ENCODE results near the gene FABP7. TPM values are rescaled to one million over a fixed set of nuclear protein-coding genes. Genes with fewer than 3 reads are reported as not detected.

Gene FABP7
- total and polyA plus RNA-seq, 2 of the 13 experiments (the other 11 are each of a cell fraction or from before 2014, with no cell fraction given) = not detected

DNA sequence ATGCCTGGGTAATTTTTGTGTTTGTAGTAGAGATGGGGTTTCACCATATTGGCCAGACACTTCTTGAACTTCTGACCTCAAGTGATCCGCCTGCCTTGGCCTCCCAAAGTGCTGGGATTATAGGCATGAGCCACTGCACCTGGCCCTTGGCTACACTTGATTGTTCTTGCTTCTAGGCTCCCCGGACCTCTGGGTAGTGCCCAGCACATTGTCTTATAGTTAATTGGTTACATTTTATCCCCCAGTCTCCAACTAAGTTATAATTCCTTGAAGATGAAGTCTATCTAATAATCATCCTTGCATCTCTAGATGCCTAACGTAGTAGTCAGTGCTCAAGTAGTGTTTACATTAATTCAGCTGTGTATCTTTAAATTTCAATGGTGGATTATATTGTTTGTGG lies 21.4 kb downstream of the FABP7 start (continued):
- TF ChIP-seq, protein P1, sequence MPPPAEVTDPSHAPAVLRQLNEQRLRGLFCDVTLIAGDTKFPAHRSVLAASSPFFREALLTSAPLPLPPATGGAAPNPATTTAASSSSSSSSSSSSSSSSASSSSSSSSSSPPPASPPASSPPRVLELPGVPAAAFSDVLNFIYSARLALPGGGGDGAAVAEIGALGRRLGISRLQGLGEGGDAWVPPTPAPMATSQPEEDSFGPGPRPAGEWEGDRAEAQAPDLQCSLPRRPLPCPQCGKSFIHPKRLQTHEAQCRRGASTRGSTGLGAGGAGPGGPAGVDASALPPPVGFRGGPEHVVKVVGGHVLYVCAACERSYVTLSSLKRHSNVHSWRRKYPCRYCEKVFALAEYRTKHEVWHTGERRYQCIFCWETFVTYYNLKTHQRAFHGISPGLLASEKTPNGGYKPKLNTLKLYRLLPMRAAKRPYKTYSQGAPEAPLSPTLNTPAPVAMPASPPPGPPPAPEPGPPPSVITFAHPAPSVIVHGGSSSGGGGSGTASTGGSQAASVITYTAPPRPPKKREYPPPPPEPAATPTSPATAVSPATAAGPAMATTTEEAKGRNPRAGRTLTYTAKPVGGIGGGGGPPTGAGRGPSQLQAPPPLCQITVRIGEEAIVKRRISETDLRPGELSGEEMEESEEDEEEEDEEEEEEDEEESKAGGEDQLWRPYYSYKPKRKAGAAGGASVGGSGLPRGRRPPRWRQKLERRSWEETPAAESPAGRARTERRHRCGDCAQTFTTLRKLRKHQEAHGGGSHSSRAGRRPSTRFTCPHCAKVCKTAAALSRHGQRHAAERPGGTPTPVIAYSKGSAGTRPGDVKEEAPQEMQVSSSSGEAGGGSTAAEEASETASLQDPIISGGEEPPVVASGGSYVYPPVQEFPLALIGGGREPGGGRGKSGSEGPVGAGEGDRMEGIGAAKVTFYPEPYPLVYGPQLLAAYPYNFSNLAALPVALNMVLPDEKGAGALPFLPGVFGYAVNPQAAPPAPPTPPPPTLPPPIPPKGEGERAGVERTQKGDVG (CRISPR knock-in tag; IDR thresholded peaks at IDR 0.05; ENCODE audit: borderline replicate concordance) = no peak
- TF ChIP-seq GMEB2 (CRISPR knock-in tag; IDR thresholded peaks at IDR 0.05; ENCODE audit: low read depth) (no peak), KLF12 (CRISPR knock-in tag; IDR thresholded peaks at IDR 0.05; ENCODE audit: borderline replicate concordance) (no peak), ZNF678 (CRISPR knock-in tag; IDR thresholded peaks at IDR 0.05) (no peak), KMT2B (CRISPR knock-in tag; IDR thresholded peaks at IDR 0.05) (no peak)

DNA sequence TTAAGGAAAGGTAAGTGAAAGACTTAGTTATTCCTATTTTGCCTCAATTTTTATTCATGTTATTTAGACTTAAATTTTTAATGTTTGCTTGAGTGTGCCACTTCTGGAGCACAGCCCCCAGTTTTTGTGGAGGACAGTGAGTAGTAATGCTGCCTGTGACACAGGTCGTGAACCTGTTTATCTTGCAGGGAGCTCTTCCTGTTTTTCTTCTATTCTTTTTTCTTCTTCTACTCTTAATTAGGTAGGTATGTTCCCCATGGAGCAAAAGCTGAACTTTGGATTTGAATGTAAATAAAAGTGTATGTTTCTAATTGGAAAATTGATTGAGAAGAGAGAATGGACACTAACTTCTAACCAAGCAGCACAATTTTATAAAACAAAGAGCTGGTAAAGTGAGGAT lies 21.9 kb downstream of the FABP7 start:
- no peaks in the 10 kb centered on the region for H4K20me1 ChIP-seq (ENCODE audit: insufficient read depth, low read length)
- H3K9me3 ChIP-seq (ENCODE audit: low read length) = no peaks in the 10 kb centered on the region
- in situ Hi-C loops (cut with HindIII; ENCODE audit: extremely low pct_ligation_motif_present, low pct_unique_long_range_greater_than_20kb) = no loop called here
- WGBS (ENCODE audit: low lambda C conversion rate) = 51% methylated on average over 1 of the region's 1 CpG
- no peak for ATAC-seq
- no TSS peak for BruUV-seq (replicated peaks)
- no peak for DNase-seq (ENCODE audit: low spot score)
- no peak overlapping the region for H3K4me3 ChIP-seq (replicated peaks in 1 of 3; ENCODE audit: insufficient read depth in 1 of 3, low read depth in 2 of 3, low read length in 3 of 3)
- H2AFZ ChIP-seq (ENCODE audit: low read length) = no peak overlapping the region
- H3K79me2 ChIP-seq (ENCODE audit: insufficient read depth, low read length) = no peaks in the 10 kb centered on the region
- no peak overlapping the region for H3K9ac ChIP-seq (ENCODE audit: insufficient read depth, low read depth, low read length)
- H3K4me2 ChIP-seq (ENCODE audit: low read depth, low read length) = no peak overlapping the region
- ChIA-PET CTCF (ENCODE audit: low intra/inter-chr PET ratio, low total read pairs) (no interaction called here), POLR2A (interaction anchor here (5.9 kb wide), 1 partner anchor 12 kb away, joined by 177 read pairs; the partner anchor contains the start of gene SMPDL3A)
- intact Hi-C loops (cut with micrococcal nuclease; ENCODE audit: unreplicated experiment) = no loop called here
- peak overlapping the region; percentile 50 for H3K27ac ChIP-seq (ENCODE audit: extremely low read length, insufficient read depth, low read length)
- FAIRE-seq = no peak
- H3K27me3 ChIP-seq (ENCODE audit: control insufficient read depth in 1 of 2, insufficient read depth in 2 of 2, low read length in 2 of 2) = no peaks in the 10 kb centered on the region
- H3K36me3 ChIP-seq (replicated peaks in 1 of 2; ENCODE audit: control insufficient read depth in 1 of 2, insufficient read depth in 2 of 2, low read length in 2 of 2) = no peaks in the 10 kb centered on the region
- H3K4me1 ChIP-seq (ENCODE audit: insufficient read depth, low read length) = peaks cover 54% of the 10 kb centered on the region
- TF ChIP-seq ARNT (IDR thresholded peaks at IDR 0.05) (no peak), AHDC1 (CRISPR knock-in tag; IDR thresholded peaks at IDR 0.05; ENCODE audit: borderline replicate concordance) (peak; percentile 61; the same call in 1 of the 2 replicates), FOXA3 (CRISPR knock-in tag; IDR thresholded peaks at IDR 0.05) (peak; percentile 47; the same call in 1 of the 2 replicates), SOX5 (CRISPR knock-in tag; IDR thresholded peaks at IDR 0.05; ENCODE audit: borderline replicate concordance) (peak; percentile 57; the same call in 1 of the 2 replicates), FOXM1 (CRISPR knock-in tag; IDR thresholded peaks at IDR 0.05) (no peak)
- TF ChIP-seq, protein P2, sequence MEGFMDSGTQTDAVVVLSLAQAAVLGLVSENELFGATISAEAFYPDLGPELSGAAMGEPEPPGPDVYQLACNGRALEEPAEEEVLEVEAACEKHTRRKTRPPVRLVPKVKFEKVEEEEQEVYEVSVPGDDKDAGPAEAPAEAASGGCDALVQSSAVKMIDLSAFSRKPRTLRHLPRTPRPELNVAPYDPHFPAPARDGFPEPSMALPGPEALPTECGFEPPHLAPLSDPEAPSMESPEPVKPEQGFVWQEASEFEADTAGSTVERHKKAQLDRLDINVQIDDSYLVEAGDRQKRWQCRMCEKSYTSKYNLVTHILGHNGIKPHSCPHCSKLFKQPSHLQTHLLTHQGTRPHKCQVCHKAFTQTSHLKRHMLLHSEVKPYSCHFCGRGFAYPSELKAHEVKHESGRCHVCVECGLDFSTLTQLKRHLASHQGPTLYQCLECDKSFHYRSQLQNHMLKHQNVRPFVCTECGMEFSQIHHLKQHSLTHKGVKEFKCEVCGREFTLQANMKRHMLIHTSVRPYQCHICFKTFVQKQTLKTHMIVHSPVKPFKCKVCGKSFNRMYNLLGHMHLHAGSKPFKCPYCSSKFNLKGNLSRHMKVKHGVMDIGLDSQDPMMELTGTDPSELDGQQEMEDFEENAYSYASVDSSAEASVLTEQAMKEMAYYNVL (CRISPR knock-in tag; IDR thresholded peaks at IDR 0.05; ENCODE audit: borderline replicate concordance) = 0 out of 2 replicates have a peak, but pooled peaks have one; percentile 32
